ENCODE results near the gene CCDC187. TPM values are rescaled to one million over a fixed set of nuclear protein-coding genes. Genes with fewer than 3 reads are reported as not detected.
A peak's percentile ranks its signal among the peaks of the same experiment; 100 is the strongest.

Gene CCDC187
- total and polyA plus RNA-seq, 2 of the 8 experiments (the other 6 are each of a cell fraction or from before 2014, with no cell fraction given): 0.02 TPM; not detected in 1

DNA sequence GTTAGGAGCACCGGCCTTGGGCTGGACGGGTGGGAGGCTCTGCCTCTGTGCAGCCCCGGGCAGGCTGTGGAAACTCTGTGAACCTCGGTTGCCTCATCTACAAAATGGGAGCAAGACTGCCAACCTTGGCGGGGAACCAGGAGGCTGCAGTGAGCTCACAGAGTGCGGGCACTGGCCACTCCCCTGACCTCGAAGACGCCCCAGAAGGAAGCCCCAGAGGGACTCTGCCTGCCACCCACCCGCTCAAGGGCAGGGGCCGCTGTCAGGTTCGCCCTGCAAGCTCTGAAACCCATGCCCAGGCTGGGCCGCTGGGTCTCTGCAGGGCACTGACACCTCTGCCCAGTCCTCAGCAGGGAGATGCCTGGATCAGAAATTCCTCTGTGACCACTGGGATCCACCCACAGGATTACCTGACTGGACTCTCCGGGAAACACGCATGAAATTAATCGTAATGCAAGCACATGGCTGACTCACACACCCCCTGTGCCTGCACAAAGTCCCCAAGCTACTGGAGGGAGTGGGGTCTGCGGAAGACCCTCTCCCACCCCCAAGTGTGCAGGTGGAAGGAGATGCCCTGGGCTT, 7.4 kb downstream of the CCDC187 start:
- WGBS, 2 experiments (ENCODE audit: extremely low coverage in 1 of 2, insufficient coverage in 1 of 2, insufficient read length in 1 of 2, insufficient replicate concordance in 2 of 2, low coverage in 1 of 2, low lambda C conversion rate in 2 of 2, missing lambda C conversion rate in 1 of 2): 94% methylated on average over 10 of the region's 16 CpGs; no CpG with 5 or more reads in 1 of the 2 experiments
- Histone ChIP-seq H2AFZ (ENCODE audit: low read length) (no peak overlapping the region), H3K4me2 (ENCODE audit: insufficient read depth in 1 of 2, low read depth in 2 of 2, low read length in 2 of 2) (no peak overlapping the region)
- TF ChIP-seq POU5F1 (IDR thresholded peaks at IDR 0.05; ENCODE audit: low read depth, low read length) (no peak), CBX8 (IDR thresholded peaks at IDR 0.05; ENCODE audit: borderline replicate concordance, low read depth, low read length) (no peak), TCF12 (IDR thresholded peaks at IDR 0.05; ENCODE audit: low read depth, low read length) (no peak), SP4 (IDR thresholded peaks at IDR 0.05; ENCODE audit: low read length) (no peak), SIRT6 (IDR thresholded peaks at IDR 0.05; ENCODE audit: low read length) (no peak), NRF1 (IDR thresholded peaks at IDR 0.05; ENCODE audit: low read depth, low read length) (no peak), YY1 (IDR thresholded peaks at IDR 0.05; ENCODE audit: low read depth, low read length) (no peak), CTCF (IDR thresholded peaks at IDR 0.05; ENCODE audit: control extremely low read depth in 1 of 3, insufficient read depth in 1 of 3, low read depth in 1 of 3, low read length in 3 of 3) (no peak), BRCA1 (IDR thresholded peaks at IDR 0.05; ENCODE audit: low read depth, low read length) (no peak), CTBP2 (IDR thresholded peaks at IDR 0.05; ENCODE audit: borderline replicate concordance, insufficient read depth, insufficient read length, low read length) (no peak)
- TF ChIP-seq, protein P1, sequence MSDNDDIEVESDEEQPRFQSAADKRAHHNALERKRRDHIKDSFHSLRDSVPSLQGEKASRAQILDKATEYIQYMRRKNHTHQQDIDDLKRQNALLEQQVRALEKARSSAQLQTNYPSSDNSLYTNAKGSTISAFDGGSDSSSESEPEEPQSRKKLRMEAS (IDR thresholded peaks at IDR 0.05): no peak

More for the DNA sequence above, 7.4 kb downstream of the CCDC187 start:
- no peaks in the 10 kb centered on the region for H3K79me2 ChIP-seq (ENCODE audit: control insufficient read depth in 1 of 2, insufficient read depth in 2 of 2, low read length in 2 of 2)
- no peak overlapping the region; the same call in 1 of the 2 replicates for H2BK5ac ChIP-seq (ENCODE audit: low read depth, low read length)
- H3K4me1 ChIP-seq (replicated peaks in 1 of 4; ENCODE audit: control insufficient read depth in 3 of 4, insufficient read depth in 4 of 4, low read length in 3 of 4): no peaks in the 10 kb centered on the region; a peak in 1 of 7 replicates
- H3K14ac ChIP-seq (ENCODE audit: insufficient read length): no peak overlapping the region
- no peak overlapping the region for H3K4me3 ChIP-seq (ENCODE audit: extremely low read depth in 1 of 4, insufficient read depth in 2 of 4, low read depth in 3 of 4, low read length in 4 of 4)
- H3K4ac ChIP-seq (replicated peaks; ENCODE audit: insufficient read length, low read depth, low read length): no peak overlapping the region
- H3K23me2 ChIP-seq (ENCODE audit: low read depth, low read length): peaks cover 11% of the 10 kb centered on the region; the same call in 1 of the 2 replicates
- H3K18ac ChIP-seq (ENCODE audit: extremely low read depth, low read length): no peak overlapping the region
- 0 out of 2 replicates have a peak overlapping the region, but pooled peaks have one; percentile 72 for H2BK15ac ChIP-seq (ENCODE audit: low read length)
- H2AK5ac ChIP-seq (ENCODE audit: low read depth, low read length): no peak overlapping the region
- H3K36me3 ChIP-seq (ENCODE audit: control insufficient read depth in 2 of 4, insufficient read depth in 4 of 4, low read length in 3 of 4): no peaks in the 10 kb centered on the region; a peak in 1 of 8 replicates
- no peak overlapping the region for H4K91ac ChIP-seq (replicated peaks; ENCODE audit: insufficient read length, low read length)
- peaks cover 0 to 15% of the 10 kb centered on the region in 2 experiments for H4K20me1 ChIP-seq (replicated peaks in 1 of 2; ENCODE audit: control insufficient read depth in 1 of 2, insufficient read depth in 2 of 2, low read length in 2 of 2)
- no peaks in the 10 kb centered on the region for H3K79me1 ChIP-seq (ENCODE audit: low read depth, low read length)
- ChIA-PET CTCF (ENCODE audit: partially characterized antibody) (interaction anchor here (0.7 to 2.1 kb wide), 9 partner anchors 12 to 329 kb away, joined by 3 to 10 read pairs (median 3); no protein-coding TSS in a partner anchor), POLR2A (ENCODE audit: partially characterized antibody) (interaction anchor here (1.6 kb wide), 1 partner anchor 33 kb away, joined by 4 read pairs; no protein-coding TSS in a partner anchor)
- no peaks in the 10 kb centered on the region for H3K27me3 ChIP-seq (replicated peaks in 1 of 4; ENCODE audit: control insufficient read depth in 3 of 4, extremely low read depth in 1 of 4, insufficient read depth in 3 of 4, low read length in 3 of 4)
- peaks cover 4 to 10% of the 10 kb centered on the region in 2 experiments; a peak in 2 of 4 replicates for H3K9me3 ChIP-seq (ENCODE audit: insufficient read depth in 2 of 2, low read depth in 1 of 2, low read length in 1 of 2)
- no peak overlapping the region for H4K5ac ChIP-seq (ENCODE audit: insufficient read length, low read depth, low read length)
- no peak overlapping the region for H4K8ac ChIP-seq (ENCODE audit: extremely low read depth, insufficient read depth, low read length)
- H2BK12ac ChIP-seq (ENCODE audit: low read depth, low read length): no peak overlapping the region
- H3K56ac ChIP-seq (replicated peaks; ENCODE audit: insufficient read length, low read depth, low read length): no peak overlapping the region
- no peak overlapping the region for H3K9ac ChIP-seq (replicated peaks in 1 of 4; ENCODE audit: extremely low read depth in 1 of 4, low read depth in 3 of 4, low read length in 3 of 4)
- H2BK20ac ChIP-seq (ENCODE audit: low read length): no peak overlapping the region
- no peak overlapping the region for H2BK120ac ChIP-seq (replicated peaks; ENCODE audit: low read depth, low read length)
- H3K23ac ChIP-seq (ENCODE audit: insufficient read length): no peak overlapping the region
- FAIRE-seq: no peak
- H3K27ac ChIP-seq (ENCODE audit: low read depth, low read length): no peak overlapping the region
- DNase-seq (ENCODE audit: low read depth in 1 of 2, low spot score in 2 of 2): no peak
